Tibial nerve (tissue), 4 donors: ENCODE data around the gene HECTD4.

ENCODE experiments used
- CTCF ChIP-seq, 5 experiments: fragments of 200-600 bp in 3 of 5; fragments of 450-650 bp in 2 of 5; sonication (generic) in 3 of 5; IDR thresholded peaks; one replicate each; pipeline ENCODE4 v1.5.1; 2016 to 2019; ENCODE audit warnings: antibody characterized with exemption in 5 of 5, mild to moderate bottlenecking in 3 of 5, moderate library complexity in 2 of 5
- EP300 ChIP-seq, 2 donors: sonication (generic); formaldehyde crosslinking; IDR thresholded peaks; one replicate each; pipeline ENCODE4 v1.6.1; 2017; ENCODE audit warnings: antibody characterized with exemption in 2 of 2, mild to moderate bottlenecking in 1 of 2
- POLR2A ChIP-seq, 2 donors: fragments of 450-650 bp; IDR thresholded peaks; one replicate each; pipeline ENCODE4 v1.6.1; 2017; ENCODE audit warnings: antibody characterized with exemption in 2 of 2, mild to moderate bottlenecking in 2 of 2, moderate library complexity in 2 of 2

- TF ChIP-seq CTCF (IDR thresholded peaks at IDR 0.05) (no peak), EP300 (IDR thresholded peaks at IDR 0.05) (no peak), POLR2A (IDR thresholded peaks at IDR 0.05) (no peak)
These were observed 241.5 kb downstream of the HECTD4 start for GRCh38 chr12:112140728-112141127.
